ENCODE data around the gene CACNB1.

Gene CACNB1

GRCh38 chr17:39166437-39167335, 30.8 kb downstream of the CACNB1 start:
- Histone ChIP-seq H3K36me3 (ENCODE audit: control insufficient read depth in 1 of 2, insufficient read depth in 2 of 2, low read length in 2 of 2) (no peaks in the 10 kb centered on the region), H3K9me3 (ENCODE audit: control insufficient read depth in 1 of 2, low read length in 2 of 2) (no peaks in the 10 kb centered on the region), H3K4me1 (ENCODE audit: control insufficient read depth in 1 of 2, insufficient read depth in 2 of 2, low read length in 2 of 2) (peaks cover 18 to 21% of the 10 kb centered on the region in 2 donors), H3K27me3 (ENCODE audit: control insufficient read depth in 1 of 2, insufficient read depth in 2 of 2, low read length in 2 of 2) (no peaks in the 10 kb centered on the region), H3K27ac (ENCODE audit: low read depth, low read length) (no peak overlapping the region), H3K9ac (ENCODE audit: low read depth in 1 of 2, low read length in 2 of 2) (no peak overlapping the region), H3K4me3 (ENCODE audit: low read depth in 1 of 2, low read length in 2 of 2) (no peak overlapping the region)

- Histone ChIP-seq H3K9ac (ENCODE audit: low read depth in 1 of 2, low read length in 2 of 2) (peak within 1 kb of the TSS; percentile 49 to 60), H3K27ac (ENCODE audit: low read depth, low read length) (no peak within 1 kb of the TSS), H3K4me1 (ENCODE audit: control insufficient read depth in 1 of 2, insufficient read depth in 2 of 2, low read length in 2 of 2) (peaks cover 18 to 21% of the 10 kb centered on the region in 2 donors), H3K9me3 (ENCODE audit: control insufficient read depth in 1 of 2, low read length in 2 of 2) (no peaks in the 10 kb centered on the region), H3K36me3 (ENCODE audit: control insufficient read depth in 1 of 2, insufficient read depth in 2 of 2, low read length in 2 of 2) (no peaks in the 10 kb centered on the region), H3K27me3 (ENCODE audit: control insufficient read depth in 1 of 2, insufficient read depth in 2 of 2, low read length in 2 of 2) (no peaks in the 10 kb centered on the region), H3K4me3 (ENCODE audit: low read depth in 1 of 2, low read length in 2 of 2) (peak within 1 kb of the TSS; percentile 79 to 81)
Measured at GRCh38 chr17:39165841-39166349, 31.6 kb downstream of the CACNB1 start, which contains the start of gene ARL5C. ARL5C (minus strand) TSS chr17:39166161; CDS start chr17:39165760, 401 bp downstream.

GRCh38 chr17:39165178-39165840, 32.2 kb downstream of the CACNB1 start:
- Histone ChIP-seq H3K27ac (ENCODE audit: low read depth, low read length) (no peak overlapping the region), H3K4me1 (ENCODE audit: control insufficient read depth in 1 of 2, insufficient read depth in 2 of 2, low read length in 2 of 2) (peaks cover 18 to 21% of the 10 kb centered on the region in 2 donors), H3K9me3 (ENCODE audit: control insufficient read depth in 1 of 2, low read length in 2 of 2) (no peaks in the 10 kb centered on the region)

GRCh38 chr17:39164675-39165143, 32.8 kb downstream of the CACNB1 start:
- H3K4me1 ChIP-seq (ENCODE audit: control insufficient read depth in 1 of 2, insufficient read depth in 2 of 2, low read length in 2 of 2): peaks cover 18 to 21% of the 10 kb centered on the region in 2 donors
- H3K9me3 ChIP-seq (ENCODE audit: control insufficient read depth in 1 of 2, low read length in 2 of 2): no peaks in the 10 kb centered on the region
- H3K27ac ChIP-seq (ENCODE audit: low read depth, low read length): no peak overlapping the region
- H3K36me3 ChIP-seq (ENCODE audit: control insufficient read depth in 1 of 2, insufficient read depth in 2 of 2, low read length in 2 of 2): no peaks in the 10 kb centered on the region
- H3K27me3 ChIP-seq (ENCODE audit: control insufficient read depth in 1 of 2, insufficient read depth in 2 of 2, low read length in 2 of 2): no peaks in the 10 kb centered on the region
- H3K4me3 ChIP-seq (ENCODE audit: low read depth in 1 of 2, low read length in 2 of 2): peak overlapping the region; percentile 79 to 81
- H3K9ac ChIP-seq (ENCODE audit: low read depth in 1 of 2, low read length in 2 of 2): peak overlapping the region; percentile 49 to 60

More at GRCh38 chr17:39165178-39165840, 32.2 kb downstream of the CACNB1 start:
- Histone ChIP-seq H3K4me3 (ENCODE audit: low read depth in 1 of 2, low read length in 2 of 2) (peak overlapping the region; percentile 79 to 81), H3K36me3 (ENCODE audit: control insufficient read depth in 1 of 2, insufficient read depth in 2 of 2, low read length in 2 of 2) (no peaks in the 10 kb centered on the region), H3K27me3 (ENCODE audit: control insufficient read depth in 1 of 2, insufficient read depth in 2 of 2, low read length in 2 of 2) (no peaks in the 10 kb centered on the region), H3K9ac (ENCODE audit: low read depth in 1 of 2, low read length in 2 of 2) (peak overlapping the region; percentile 49 to 60)

GRCh38 chr17:39161962-39162361, 35.5 kb downstream of the CACNB1 start:
- Histone ChIP-seq H3K9ac (ENCODE audit: low read depth in 1 of 2, low read length in 2 of 2) (no peak overlapping the region), H3K36me3 (ENCODE audit: control insufficient read depth in 1 of 2, insufficient read depth in 2 of 2, low read length in 2 of 2) (no peaks in the 10 kb centered on the region), H3K9me3 (ENCODE audit: control insufficient read depth in 1 of 2, low read length in 2 of 2) (no peaks in the 10 kb centered on the region), H3K27ac (ENCODE audit: low read depth, low read length) (no peak overlapping the region), H3K4me3 (ENCODE audit: low read depth in 1 of 2, low read length in 2 of 2) (no peak overlapping the region), H3K4me1 (ENCODE audit: control insufficient read depth in 1 of 2, insufficient read depth in 2 of 2, low read length in 2 of 2) (peaks cover 18 to 21% of the 10 kb centered on the region in 2 donors), H3K27me3 (ENCODE audit: control insufficient read depth in 1 of 2, insufficient read depth in 2 of 2, low read length in 2 of 2) (no peaks in the 10 kb centered on the region)

GRCh38 chr17:39158623-39159022, 38.8 kb downstream of the CACNB1 start:
- H3K4me3 ChIP-seq (ENCODE audit: low read depth in 1 of 2, low read length in 2 of 2): no peak overlapping the region
- H3K27ac ChIP-seq (ENCODE audit: low read depth, low read length): no peak overlapping the region
- H3K9ac ChIP-seq (ENCODE audit: low read depth in 1 of 2, low read length in 2 of 2): no peak overlapping the region
- no peaks in the 10 kb centered on the region for H3K4me1 ChIP-seq (ENCODE audit: control insufficient read depth in 1 of 2, insufficient read depth in 2 of 2, low read length in 2 of 2)
- no peaks in the 10 kb centered on the region for H3K9me3 ChIP-seq (ENCODE audit: control insufficient read depth in 1 of 2, low read length in 2 of 2)
- H3K27me3 ChIP-seq (ENCODE audit: control insufficient read depth in 1 of 2, insufficient read depth in 2 of 2, low read length in 2 of 2): no peaks in the 10 kb centered on the region
- no peaks in the 10 kb centered on the region for H3K36me3 ChIP-seq (ENCODE audit: control insufficient read depth in 1 of 2, insufficient read depth in 2 of 2, low read length in 2 of 2)

- no peaks in the 10 kb centered on the region for H3K9me3 ChIP-seq (ENCODE audit: control insufficient read depth in 1 of 2, low read length in 2 of 2)
- H3K4me3 ChIP-seq (ENCODE audit: low read depth in 1 of 2, low read length in 2 of 2): no peak overlapping the region
- no peaks in the 10 kb centered on the region for H3K36me3 ChIP-seq (ENCODE audit: control insufficient read depth in 1 of 2, insufficient read depth in 2 of 2, low read length in 2 of 2)
- no peak overlapping the region for H3K27ac ChIP-seq (ENCODE audit: low read depth, low read length)
- H3K9ac ChIP-seq (ENCODE audit: low read depth in 1 of 2, low read length in 2 of 2): no peak overlapping the region
- peaks cover 11 to 15% of the 10 kb centered on the region in 2 donors for H3K4me1 ChIP-seq (ENCODE audit: control insufficient read depth in 1 of 2, insufficient read depth in 2 of 2, low read length in 2 of 2)
- H3K27me3 ChIP-seq (ENCODE audit: control insufficient read depth in 1 of 2, insufficient read depth in 2 of 2, low read length in 2 of 2): no peaks in the 10 kb centered on the region
Measured at GRCh38 chr17:39156491-39156890, 41.0 kb downstream of the CACNB1 start.

- Histone ChIP-seq H3K9ac (ENCODE audit: low read depth in 1 of 2, low read length in 2 of 2) (no peak overlapping the region), H3K4me3 (ENCODE audit: low read depth in 1 of 2, low read length in 2 of 2) (no peak overlapping the region), H3K4me1 (ENCODE audit: control insufficient read depth in 1 of 2, insufficient read depth in 2 of 2, low read length in 2 of 2) (peaks cover 11 to 15% of the 10 kb centered on the region in 2 donors), H3K27ac (ENCODE audit: low read depth, low read length) (no peak overlapping the region), H3K36me3 (ENCODE audit: control insufficient read depth in 1 of 2, insufficient read depth in 2 of 2, low read length in 2 of 2) (no peaks in the 10 kb centered on the region), H3K9me3 (ENCODE audit: control insufficient read depth in 1 of 2, low read length in 2 of 2) (no peaks in the 10 kb centered on the region), H3K27me3 (ENCODE audit: control insufficient read depth in 1 of 2, insufficient read depth in 2 of 2, low read length in 2 of 2) (peaks cover 4% of the 10 kb centered on the region in 2 donors)
Measured at GRCh38 chr17:39155654-39156053, 41.8 kb downstream of the CACNB1 start.

GRCh38 chr17:39153599-39154051, 43.8 kb downstream of the CACNB1 start:
- Histone ChIP-seq H3K4me3 (ENCODE audit: low read depth in 1 of 2, low read length in 2 of 2) (peak overlapping the region; percentile 84 to 92), H3K27me3 (ENCODE audit: control insufficient read depth in 1 of 2, insufficient read depth in 2 of 2, low read length in 2 of 2) (peaks cover 8 to 13% of the 10 kb centered on the region in 2 donors), H3K4me1 (ENCODE audit: control insufficient read depth in 1 of 2, insufficient read depth in 2 of 2, low read length in 2 of 2) (peaks cover 11 to 15% of the 10 kb centered on the region in 2 donors), H3K27ac (ENCODE audit: low read depth, low read length) (peak overlapping the region; percentile 78), H3K9me3 (ENCODE audit: control insufficient read depth in 1 of 2, low read length in 2 of 2) (no peaks in the 10 kb centered on the region), H3K36me3 (ENCODE audit: control insufficient read depth in 1 of 2, insufficient read depth in 2 of 2, low read length in 2 of 2) (no peaks in the 10 kb centered on the region), H3K9ac (ENCODE audit: low read depth in 1 of 2, low read length in 2 of 2) (peak overlapping the region; percentile 72 to 96)

Measured in duodenal mucosa (tissue), 2 donors.